ENCODE data around the gene DDX1. TPM values are rescaled to one million over a fixed set of nuclear protein-coding genes. Genes with fewer than 3 reads are reported as not detected.

DDX1 gene
- total RNA-seq, 1 donor from 2014 or later: 112 TPM

Other genes starting within 250 kb of the DDX1 start
- gene NBAS, start 30.5 kb upstream of the DDX1 start, total RNA-seq: 38.9 TPM

All from cardiac septum (tissue), 1 donor.